ENCODE data around the gene OLFML3. TPM values are rescaled to one million over a fixed set of nuclear protein-coding genes. Genes with fewer than 3 reads are reported as not detected.

Gene OLFML3
- total RNA-seq, 2 donors from 2014 or later: 6.1 to 17.4 TPM

- H3K27me3 ChIP-seq: no peaks in the 10 kb centered on the region
- intact Hi-C loops (cut with DNase I): no loop called here
- no peak overlapping the region for H3K27ac ChIP-seq
- no peaks in the 10 kb centered on the region for H3K9me3 ChIP-seq
- no peaks in the 10 kb centered on the region for H3K36me3 ChIP-seq
- DNase-seq: no peak
- no peak overlapping the region for H3K9ac ChIP-seq (ENCODE audit: low read depth in 2 of 2, low read length in 2 of 2)
- no peak overlapping the region for H3K4me3 ChIP-seq
- H3K4me1 ChIP-seq: no peaks in the 10 kb centered on the region
- TF ChIP-seq CTCF (IDR thresholded peaks at IDR 0.05): no peak
These were observed 28.4 kb upstream of the OLFML3 start for GRCh38 chr1:113950908-113951307.

GRCh38 chr1:113951719-113952118 lies 27.6 kb upstream of the OLFML3 start:
- H3K9me3 ChIP-seq: no peaks in the 10 kb centered on the region
- DNase-seq: no peak
- no peak for TF ChIP-seq CTCF (IDR thresholded peaks at IDR 0.05)
- no peaks in the 10 kb centered on the region for H3K27me3 ChIP-seq
- no peak overlapping the region for H3K27ac ChIP-seq
- no peaks in the 10 kb centered on the region for H3K4me1 ChIP-seq
- no peak overlapping the region for H3K4me3 ChIP-seq
- no peak overlapping the region for H3K9ac ChIP-seq (ENCODE audit: low read depth in 2 of 2, low read length in 2 of 2)
- H3K36me3 ChIP-seq: peaks cover 5% of the 10 kb centered on the region
- intact Hi-C loops (cut with DNase I): no loop called here

GRCh38 chr1:113957984-113958383 lies 21.3 kb upstream of the OLFML3 start:
- H3K9me3 ChIP-seq: no peaks in the 10 kb centered on the region
- no peak for DNase-seq
- intact Hi-C loops (cut with DNase I): no loop called here
- peaks cover 11% of the 10 kb centered on the region for H3K36me3 ChIP-seq
- no peak overlapping the region for H3K4me3 ChIP-seq
- H3K27ac ChIP-seq: no peak overlapping the region
- no peaks in the 10 kb centered on the region for H3K4me1 ChIP-seq
- no peaks in the 10 kb centered on the region for H3K27me3 ChIP-seq
- H3K9ac ChIP-seq (ENCODE audit: low read depth in 2 of 2, low read length in 2 of 2): no peak overlapping the region
- TF ChIP-seq CTCF (IDR thresholded peaks at IDR 0.05): no peak

GRCh38 chr1:113958691-113959090 lies 20.6 kb upstream of the OLFML3 start:
- intact Hi-C loops (cut with DNase I): no loop called here
- Histone ChIP-seq H3K27me3 (no peaks in the 10 kb centered on the region), H3K4me1 (no peaks in the 10 kb centered on the region), H3K27ac (no peak overlapping the region), H3K9me3 (no peaks in the 10 kb centered on the region), H3K36me3 (peaks cover 11% of the 10 kb centered on the region), H3K9ac (ENCODE audit: low read depth in 2 of 2, low read length in 2 of 2) (no peak overlapping the region), H3K4me3 (no peak overlapping the region)
- no peak for DNase-seq
- TF ChIP-seq CTCF (IDR thresholded peaks at IDR 0.05): no peak

- intact Hi-C loops (cut with DNase I): loop anchor here (10.0 kb wide), 1 partner anchor 129 kb away; no protein-coding TSS in a partner anchor
- no peak overlapping the region for H3K9ac ChIP-seq (ENCODE audit: low read depth in 2 of 2, low read length in 2 of 2)
- H3K9me3 ChIP-seq: no peaks in the 10 kb centered on the region
- TF ChIP-seq CTCF (IDR thresholded peaks at IDR 0.05): no peak
- DNase-seq: no peak
- peaks cover 11% of the 10 kb centered on the region for H3K36me3 ChIP-seq
- no peak overlapping the region for H3K4me3 ChIP-seq
- H3K27me3 ChIP-seq: no peaks in the 10 kb centered on the region
- H3K27ac ChIP-seq: no peak overlapping the region
- no peaks in the 10 kb centered on the region for H3K4me1 ChIP-seq
These were observed 15.9 kb upstream of the OLFML3 start for GRCh38 chr1:113963281-113963906.
